Bronchial epithelial cell (primary cell): ENCODE data around the gene MICU1. TPM values are rescaled to one million over a fixed set of nuclear protein-coding genes. Genes with fewer than 3 reads are reported as not detected.
A peak's percentile ranks its signal among the peaks of the same experiment; 100 is the strongest.

ENCODE experiments used
- DNase-seq: peaks from one replicate; pipeline ENCODE4 v3.0.0-alpha.2; 2010; ENCODE audit warnings: low read depth
- FAIRE-seq: peaks from 2 replicates; lab custom pipeline; 2011; peaks lifted over from hg19 to GRCh38; lab: Jason Lieb, UNC
- H3K27me3 ChIP-seq: 2 replicates; pipeline ENCODE4 v1.5.1; 2011; ENCODE audit warnings: low read length; ENCODE audit not compliant: control insufficient read depth, insufficient read depth
- H3K36me3 ChIP-seq: 2 replicates; pipeline ENCODE4 v1.5.1; 2011; ENCODE audit warnings: low read length; ENCODE audit not compliant: control insufficient read depth, insufficient read depth
- H3K4me3 ChIP-seq: 2 replicates; pipeline ENCODE4 v1.5.1; 2011; ENCODE audit warnings: mild to moderate bottlenecking, low read depth, low read length, control low read depth
- total RNA-seq: library from RNA; depleted of rRNA; stranded (reverse); fragments of >200 nt; gene quantifications from 2 replicates; pipeline ENCODE4 v1.2.1, GENCODE V29; 2014
- TF ChIP-seq, protein P1 (sequence below): IDR thresholded peaks from 2 replicates; pipeline ENCODE4 v1.5.1; 2011; ENCODE audit warnings: mild to moderate bottlenecking, moderate library complexity, low read length, control low read depth, inconsistent platforms; ENCODE audit not compliant: insufficient read depth, severe bottlenecking

Gene MICU1
- total RNA-seq, 1 donor from 2014 or later, result 20.8 TPM

DNA sequence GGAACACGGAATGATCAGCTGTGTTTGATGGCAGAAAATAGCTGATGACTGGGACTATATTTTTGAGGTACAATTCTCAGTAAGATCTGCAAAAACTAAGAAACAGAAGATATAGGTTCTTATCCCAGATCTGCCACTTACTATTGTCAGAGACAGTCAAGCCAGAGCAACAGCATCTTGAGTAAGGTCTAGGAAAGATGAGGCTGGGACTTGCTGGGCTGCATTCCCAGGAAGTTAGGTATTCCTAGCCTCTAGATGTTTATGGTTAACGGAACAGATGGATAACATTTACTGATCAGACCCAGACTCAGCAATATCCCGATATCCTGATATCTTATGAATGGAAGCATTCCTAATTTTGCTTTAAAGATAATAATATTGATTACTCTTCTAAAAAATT lies 202.5 kb downstream of the MICU1 start:
- no peaks in the 10 kb centered on the region for H3K27me3 ChIP-seq
- no peak overlapping the region for H3K4me3 ChIP-seq
- no peaks in the 10 kb centered on the region for H3K36me3 ChIP-seq
- FAIRE-seq (no peak), DNase-seq (no peak)
- TF ChIP-seq, protein P1, sequence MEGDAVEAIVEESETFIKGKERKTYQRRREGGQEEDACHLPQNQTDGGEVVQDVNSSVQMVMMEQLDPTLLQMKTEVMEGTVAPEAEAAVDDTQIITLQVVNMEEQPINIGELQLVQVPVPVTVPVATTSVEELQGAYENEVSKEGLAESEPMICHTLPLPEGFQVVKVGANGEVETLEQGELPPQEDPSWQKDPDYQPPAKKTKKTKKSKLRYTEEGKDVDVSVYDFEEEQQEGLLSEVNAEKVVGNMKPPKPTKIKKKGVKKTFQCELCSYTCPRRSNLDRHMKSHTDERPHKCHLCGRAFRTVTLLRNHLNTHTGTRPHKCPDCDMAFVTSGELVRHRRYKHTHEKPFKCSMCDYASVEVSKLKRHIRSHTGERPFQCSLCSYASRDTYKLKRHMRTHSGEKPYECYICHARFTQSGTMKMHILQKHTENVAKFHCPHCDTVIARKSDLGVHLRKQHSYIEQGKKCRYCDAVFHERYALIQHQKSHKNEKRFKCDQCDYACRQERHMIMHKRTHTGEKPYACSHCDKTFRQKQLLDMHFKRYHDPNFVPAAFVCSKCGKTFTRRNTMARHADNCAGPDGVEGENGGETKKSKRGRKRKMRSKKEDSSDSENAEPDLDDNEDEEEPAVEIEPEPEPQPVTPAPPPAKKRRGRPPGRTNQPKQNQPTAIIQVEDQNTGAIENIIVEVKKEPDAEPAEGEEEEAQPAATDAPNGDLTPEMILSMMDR, result no peak

GRCh38 chr10:72421885-72422540 lies 203.9 kb downstream of the MICU1 start:
- no peak for DNase-seq
- Histone ChIP-seq H3K4me3 (no peak overlapping the region), H3K27me3 (no peaks in the 10 kb centered on the region), H3K36me3 (no peaks in the 10 kb centered on the region)
- TF ChIP-seq, protein P1, result no peak
- no peak for FAIRE-seq

GRCh38 chr10:72419241-72419640 lies 206.6 kb downstream of the MICU1 start:
- no peak for FAIRE-seq

GRCh38 chr10:72418679-72419078 lies 207.2 kb downstream of the MICU1 start:
- H3K4me3 ChIP-seq, result no peak overlapping the region
- H3K36me3 ChIP-seq, result no peaks in the 10 kb centered on the region
- TF ChIP-seq, protein P1, result no peak
- DNase-seq, result no peak
- H3K27me3 ChIP-seq, result no peaks in the 10 kb centered on the region
- no peak for FAIRE-seq

More at GRCh38 chr10:72419241-72419640, 206.6 kb downstream of the MICU1 start:
- no peak overlapping the region for H3K4me3 ChIP-seq
- TF ChIP-seq, protein P1, result no peak
- H3K36me3 ChIP-seq, result no peaks in the 10 kb centered on the region
- no peaks in the 10 kb centered on the region for H3K27me3 ChIP-seq
- no peak for DNase-seq

- TF ChIP-seq, protein P1, result no peak
- no peak overlapping the region for H3K4me3 ChIP-seq
- FAIRE-seq (peak; percentile 43), DNase-seq (no peak)
- no peaks in the 10 kb centered on the region for H3K27me3 ChIP-seq
- no peaks in the 10 kb centered on the region for H3K36me3 ChIP-seq
Measured at GRCh38 chr10:72417971-72418370, 207.9 kb downstream of the MICU1 start.

DNA sequence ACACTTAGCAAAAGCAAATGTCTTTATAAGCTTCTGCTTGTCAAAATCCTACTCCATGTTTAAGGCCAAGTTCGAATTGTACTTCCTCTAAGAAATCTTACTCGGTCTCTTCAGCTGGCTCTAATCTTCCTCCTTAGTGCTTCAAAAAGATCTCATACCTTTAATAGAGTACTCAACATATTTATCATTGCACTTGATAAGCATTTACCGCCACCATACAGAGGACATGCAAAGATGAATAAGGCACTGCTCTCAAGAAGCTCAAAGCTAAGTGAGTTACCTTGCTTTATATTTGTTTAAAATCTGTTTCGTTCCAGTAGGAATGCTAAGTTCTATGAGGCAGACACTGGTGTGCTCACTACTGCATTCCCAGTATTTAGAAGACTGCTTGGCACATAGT lies 209.2 kb downstream of the MICU1 start:
- DNase-seq, result no peak
- FAIRE-seq, result no peak
- Histone ChIP-seq H3K4me3 (no peak overlapping the region), H3K36me3 (no peaks in the 10 kb centered on the region), H3K27me3 (no peaks in the 10 kb centered on the region)
- TF ChIP-seq, protein P1, result no peak
